Fibroblast of skin of scalp (primary cell): ENCODE measurements around the gene PLEK.

ENCODE experiments used
- DNase-seq: peaks from one replicate; pipeline ENCODE4 v3.0.0-alpha.2; 2013

Gene PLEK

GRCh38 chr2:68416081-68416675 lies 51.1 kb downstream of the PLEK start:
- no peak for DNase-seq

GRCh38 chr2:68417926-68418325 lies 52.8 kb downstream of the PLEK start:
- no peak for DNase-seq

DNA sequence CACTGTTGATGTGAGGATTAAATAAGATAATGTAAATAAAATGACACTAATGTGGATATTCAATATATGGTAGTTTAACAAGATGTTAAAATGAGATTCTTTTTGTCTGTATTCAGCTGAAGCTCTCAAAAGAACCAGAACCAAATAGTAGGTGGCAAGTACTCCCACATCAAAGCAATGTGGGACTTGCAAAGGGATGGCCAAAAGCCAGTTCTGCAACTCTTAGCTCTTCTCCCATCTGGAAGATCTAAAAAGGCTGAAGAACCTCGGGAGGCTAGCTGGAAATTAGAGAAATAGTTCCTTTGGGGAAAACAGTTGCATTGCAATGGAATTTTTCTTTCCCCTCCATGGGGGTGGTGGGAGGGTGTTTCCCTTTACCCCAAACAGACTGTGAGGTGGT lies 53.3 kb downstream of the PLEK start:
- no peak for DNase-seq

DNA sequence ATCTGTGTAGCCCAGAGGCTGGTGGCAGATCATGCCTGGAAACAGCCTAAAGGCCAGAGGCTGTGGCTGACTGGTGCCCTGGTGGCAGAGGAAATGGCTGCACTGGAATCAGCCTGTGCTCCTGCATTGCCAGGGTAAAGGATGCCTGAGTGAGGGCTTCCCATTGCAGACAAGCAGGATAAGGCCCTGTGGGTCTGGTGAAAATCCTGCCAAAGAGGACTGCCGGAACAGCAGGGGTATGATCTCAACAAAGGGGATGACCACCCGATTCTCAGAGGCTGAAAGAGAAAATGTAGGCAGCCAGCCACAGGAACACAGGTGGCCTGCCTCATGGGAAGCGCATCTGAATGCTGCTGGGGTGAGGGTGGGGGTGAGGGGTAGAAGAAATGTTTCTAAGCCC lies 53.8 kb downstream of the PLEK start:
- DNase-seq, result no peak

- DNase-seq, result peak; percentile 70
Measured at GRCh38 chr2:68420254-68420910, 55.3 kb downstream of the PLEK start.

DNA sequence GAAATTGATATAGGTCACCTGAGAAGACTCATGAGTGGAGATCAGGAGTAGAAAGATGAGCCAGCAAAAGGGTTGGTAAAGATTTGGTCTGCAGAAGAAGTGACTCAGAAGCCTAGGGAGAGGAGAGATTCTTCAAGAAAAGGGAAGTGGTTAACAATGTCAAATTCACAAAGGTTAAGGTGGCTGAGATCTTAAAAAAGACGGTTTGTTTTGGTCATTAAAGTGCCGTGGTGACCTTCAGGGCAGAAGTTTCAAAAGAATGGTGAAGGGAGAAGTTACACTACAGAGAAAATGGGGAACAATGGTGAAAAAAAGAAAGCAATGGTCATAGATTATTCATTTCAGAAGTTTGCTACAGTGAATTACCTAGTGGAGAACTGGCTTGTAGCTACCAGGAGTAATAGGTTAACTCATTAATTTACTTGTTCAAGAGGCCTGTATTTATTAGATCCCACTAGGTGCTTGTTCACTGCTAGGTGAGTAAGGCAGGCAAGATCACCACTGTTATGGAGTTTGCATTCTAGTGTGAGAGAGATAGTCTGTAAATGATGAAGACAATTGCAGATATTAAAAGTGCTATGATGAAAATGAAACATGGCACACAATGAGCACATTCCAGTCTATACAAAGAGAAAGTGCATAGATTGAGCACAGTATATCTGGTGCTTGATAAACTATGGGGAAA lies 59.0 kb downstream of the PLEK start:
- DNase-seq, result no peak

- no peak for DNase-seq
Measured at GRCh38 chr2:68425503-68425902, 60.4 kb downstream of the PLEK start.

- no peak for DNase-seq
Measured at GRCh38 chr2:68426446-68426845, 61.4 kb downstream of the PLEK start.

GRCh38 chr2:68426848-68427579 lies 61.9 kb downstream of the PLEK start:
- no peak for DNase-seq

- no peak for DNase-seq
Measured at GRCh38 chr2:68428126-68428525, 63.0 kb downstream of the PLEK start.

DNA sequence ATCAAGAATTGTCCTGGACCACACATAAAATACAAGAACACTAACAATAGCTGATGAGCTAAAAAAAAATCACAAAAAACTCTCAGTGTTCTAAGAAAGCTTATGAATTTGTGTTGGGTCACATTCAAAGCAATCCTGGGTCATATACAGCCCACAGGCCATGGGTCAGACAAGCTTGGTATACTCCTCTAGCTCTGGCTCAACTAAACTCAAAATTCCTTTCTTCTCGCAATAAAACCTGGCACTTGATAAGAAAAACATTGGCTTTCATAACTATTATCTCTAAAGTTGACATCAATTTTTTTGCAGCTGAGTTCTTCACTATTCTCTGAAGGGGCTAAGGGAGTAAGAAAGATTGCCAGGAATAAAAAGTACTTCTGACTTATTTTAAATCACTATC lies 63.7 kb downstream of the PLEK start:
- DNase-seq, result no peak

GRCh38 chr2:68429311-68429826 lies 64.3 kb downstream of the PLEK start:
- no peak for DNase-seq

DNA sequence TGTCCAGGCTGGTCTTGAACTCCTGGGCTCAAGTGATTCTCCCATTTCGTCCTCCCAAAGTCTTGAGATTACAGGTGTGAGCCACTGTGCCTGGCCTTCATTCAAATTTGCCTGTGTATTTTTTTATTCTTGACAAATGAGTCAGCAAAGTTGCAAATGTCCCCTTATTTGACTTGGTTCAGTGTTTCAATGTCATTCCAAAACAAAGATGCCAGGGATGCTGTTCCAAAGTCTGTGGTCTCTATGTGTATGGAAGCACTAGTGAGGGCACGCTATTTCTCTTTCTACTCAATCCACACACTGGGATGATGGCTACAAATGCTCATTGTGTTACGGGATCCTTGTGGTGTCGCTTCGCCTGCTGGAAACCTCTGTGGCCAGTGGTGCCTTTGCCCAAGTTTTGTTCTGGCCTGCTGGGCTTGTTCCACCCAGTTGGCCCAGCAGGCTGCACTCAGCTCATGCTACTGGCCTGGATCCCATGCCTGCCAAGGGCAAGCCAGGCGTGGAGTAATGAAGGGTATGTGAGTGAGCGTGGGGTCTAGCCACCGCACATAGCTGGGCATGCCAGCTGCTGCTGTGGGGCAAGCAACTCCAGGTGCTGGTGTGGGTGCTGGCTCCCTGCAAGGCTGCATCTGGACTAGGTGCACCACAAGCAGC lies 66.4 kb downstream of the PLEK start:
- DNase-seq, result no peak

GRCh38 chr2:68432696-68433658 lies 67.9 kb downstream of the PLEK start:
- DNase-seq, result no peak

DNA sequence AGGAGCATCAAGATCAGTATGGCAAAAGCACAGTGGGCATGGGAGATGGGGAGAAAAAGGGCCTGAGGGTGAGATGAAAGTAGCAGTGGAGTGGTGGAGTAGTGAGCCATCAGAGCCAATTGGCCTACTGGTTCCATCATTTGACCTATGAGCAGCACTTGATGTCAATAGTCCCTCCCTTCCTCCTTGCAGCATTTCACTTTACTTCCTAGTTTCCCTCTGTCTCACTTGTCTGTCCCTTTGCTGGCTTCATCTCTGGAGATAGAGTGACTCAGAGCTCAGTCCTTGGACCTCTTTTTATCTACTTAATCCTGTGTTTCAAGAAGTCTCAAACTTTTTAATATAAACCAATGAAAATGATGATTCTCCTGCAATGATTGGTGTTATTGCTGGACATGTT lies 69.9 kb downstream of the PLEK start:
- no peak for DNase-seq

DNA sequence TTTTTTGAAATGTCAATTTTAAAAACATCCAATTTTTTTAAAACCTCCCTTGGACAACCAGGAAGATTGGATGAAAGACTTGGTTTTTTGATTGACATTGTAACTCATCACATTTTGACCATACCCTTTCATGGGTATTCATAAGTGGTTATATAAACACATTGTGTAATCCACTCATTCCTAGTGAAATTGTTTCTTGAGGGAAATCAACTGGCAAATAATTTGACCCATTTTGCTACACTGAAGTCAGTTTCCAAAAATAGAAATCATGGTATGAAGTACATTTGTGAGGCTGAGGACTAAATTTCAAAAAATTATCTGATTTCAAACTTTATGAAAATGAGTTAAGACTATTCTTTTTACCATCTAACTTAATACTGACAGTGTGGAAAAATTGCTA lies 70.5 kb downstream of the PLEK start:
- peak; percentile 68 for DNase-seq

- DNase-seq, result peak; percentile 36
Measured at GRCh38 chr2:68436270-68436669, 71.2 kb downstream of the PLEK start.

DNA sequence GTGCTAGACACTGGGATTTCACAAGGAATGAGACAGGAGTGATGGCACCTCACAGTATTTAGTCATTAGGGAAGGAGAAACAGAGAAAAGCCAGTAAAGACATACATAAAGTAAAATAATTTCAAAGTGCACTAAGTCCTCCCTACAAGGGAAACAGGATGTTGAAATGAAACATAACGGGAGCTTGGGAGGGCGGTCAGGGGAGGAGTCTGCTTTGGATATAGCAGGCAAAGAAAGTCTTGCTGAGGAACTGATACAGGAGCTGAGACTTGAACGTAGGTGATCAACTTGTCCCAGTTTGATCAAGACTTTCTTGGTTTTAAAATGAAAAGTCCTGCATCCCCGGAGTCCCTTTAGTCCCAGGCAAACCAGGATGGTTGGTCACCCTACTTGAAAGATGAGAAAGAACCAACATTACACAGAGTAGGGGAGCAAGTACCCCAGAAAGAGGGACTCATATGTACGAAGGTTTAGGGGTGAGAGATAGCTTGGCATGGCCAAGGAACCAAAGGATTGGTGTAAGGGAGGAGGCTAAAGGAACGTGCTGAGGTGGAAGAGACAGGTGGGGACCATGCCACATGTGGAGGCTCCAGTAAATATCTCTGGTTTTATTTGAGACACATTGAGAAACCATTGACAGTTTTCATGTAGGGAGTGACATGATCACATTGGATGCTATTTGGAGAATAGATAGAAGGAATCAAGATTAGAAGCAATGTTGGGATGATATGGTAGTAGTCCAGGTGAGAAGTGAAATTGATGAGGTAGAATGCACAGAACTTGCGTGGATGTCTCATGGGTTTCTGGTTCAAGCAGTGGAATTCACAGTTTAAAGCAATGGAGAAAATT lies 73.6 kb downstream of the PLEK start:
- no peak for DNase-seq

DNA sequence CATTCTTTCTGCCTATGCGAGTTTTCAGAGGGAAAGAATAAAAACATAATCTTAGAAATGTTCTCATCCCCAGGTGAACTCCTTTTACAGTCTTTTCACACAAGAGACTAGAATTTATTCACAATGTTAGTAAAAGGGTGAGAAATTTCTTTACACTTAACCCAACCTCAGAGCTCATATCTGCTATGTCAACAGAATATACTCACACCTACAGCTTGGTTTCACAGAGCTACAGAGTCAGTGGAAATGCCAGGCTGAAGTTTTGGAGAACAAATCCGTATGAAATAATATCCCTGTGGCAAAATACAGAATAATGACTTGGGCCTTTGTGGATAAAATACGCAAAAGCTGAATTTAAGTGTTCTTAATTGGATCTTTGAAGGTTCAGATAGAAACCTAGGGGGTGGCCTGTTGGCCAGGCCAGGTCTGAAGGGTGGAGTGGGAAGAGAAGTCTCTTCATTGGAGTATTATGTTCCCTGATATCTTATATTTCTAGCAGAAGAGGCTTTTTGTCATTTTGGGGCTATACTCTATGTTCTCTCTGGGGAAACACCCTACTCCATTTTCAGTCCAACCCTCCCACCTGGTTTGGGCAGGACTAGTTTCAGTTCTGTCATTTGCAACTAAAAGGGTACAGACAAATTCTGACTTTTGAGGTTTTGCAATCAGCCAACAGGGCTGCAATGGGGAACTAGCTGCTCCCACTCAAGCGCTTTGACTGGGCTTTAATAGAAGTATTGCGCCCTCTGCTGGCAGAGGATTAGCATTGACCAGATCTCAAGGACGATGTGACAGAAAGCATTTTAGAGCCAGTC lies 76.3 kb downstream of the PLEK start:
- peak; percentile 90 for DNase-seq

GRCh38 chr2:68441994-68442322 lies 76.9 kb downstream of the PLEK start:
- DNase-seq, result no peak
